Aorta (tissue), 5 donors: ENCODE data around the gene HDAC8. TPM values are rescaled to one million over a fixed set of nuclear protein-coding genes. Genes with fewer than 3 reads are reported as not detected.
"Not testable (repeated sequence)": the region's sequence is repeated elsewhere in the genome, so short reads cannot be mapped to it uniquely, and the experiment has no call there.

Experiments
- ATAC-seq: fragments of 200-7000 bp; cut with Tn5 transposase; one replicate; pipeline ENCODE4 v1.9.1; 2022; ENCODE audit warnings: moderate library complexity; ENCODE audit not compliant: low FRiP score
- DNase-seq, 2 donors: peaks; one replicate each; pipeline ENCODE4 v3.0.0-alpha.2; 2020
- H3K27ac ChIP-seq, 2 donors: one replicate each; pipeline ENCODE4 v1.5.1; 2013; ENCODE audit warnings: low read length in 2 of 2, mild to moderate bottlenecking in 2 of 2, moderate library complexity in 2 of 2, control low read depth in 1 of 2, inconsistent platforms in 1 of 2, low read depth in 1 of 2
- H3K27me3 ChIP-seq, 2 donors: one replicate each; pipeline ENCODE4 v1.6.1; 2013; ENCODE audit warnings: control low read depth in 1 of 2, low read length in 1 of 2, mild to moderate bottlenecking in 1 of 2, moderate library complexity in 1 of 2; ENCODE audit not compliant: insufficient read depth in 2 of 2, control insufficient read depth in 1 of 2
- H3K36me3 ChIP-seq, 2 donors: one replicate each; pipeline ENCODE4 v1.6.1; 2013; ENCODE audit warnings: control low read depth in 1 of 2, low read length in 1 of 2, mild to moderate bottlenecking in 1 of 2; ENCODE audit not compliant: insufficient read depth in 2 of 2, control insufficient read depth in 1 of 2
- H3K4me1 ChIP-seq, 2 donors: one replicate each; pipeline ENCODE4 v1.6.1; 2013; ENCODE audit warnings: low read length in 2 of 2, control low read depth in 1 of 2, mild to moderate bottlenecking in 1 of 2, moderate library complexity in 1 of 2; ENCODE audit not compliant: insufficient read depth in 2 of 2, control insufficient read depth in 1 of 2
- H3K4me3 ChIP-seq, 2 donors: one replicate each; pipeline ENCODE4 v1.5.1; 2013; ENCODE audit warnings: low read length in 2 of 2, control low read depth in 1 of 2, mild to moderate bottlenecking in 1 of 2
- H3K9me3 ChIP-seq: one replicate; pipeline ENCODE4 v1.6.1; 2013; ENCODE audit warnings: mild to moderate bottlenecking, low read length; ENCODE audit not compliant: control insufficient read depth
- WGBS, 2 donors: extraction: QIAGEN DNeasy Blood & Tissue Kit; methylation state at CpG; one replicate each; pipeline ENCODE4 v1.1.7; 2013; 5-methylcytosine and 5-hydroxymethylcytosine counted together
- intact Hi-C, 2 donors: fragments of 100-400 bp; cut with DNase I; formaldehyde crosslinking; loops; one replicate each; pipeline versions ENCODE4 v1.14.2 to v1.15.0; 2022
- polyA plus RNA-seq, 2 donors: library from polyadenylated mRNA; stranded (reverse); fragments of 200-250 nt; gene quantifications; one replicate each; pipeline ENCODE4 v1.2.3, GENCODE V29; 2013
- total RNA-seq, 2 donors: library from RNA; stranded (reverse); fragmentation: NEBNext Ultra II Directional; extraction: Animal tissue kit (Norgen Biotek cat#: 25700); gene quantifications; one replicate each; pipeline ENCODE4 v1.2.1, GENCODE V29; 2021
- donor health status: healthy with polysubstance abuse.
- donor health status: Bipolar disorder and iron deficiency.
- donor health status: DM: no; HTN: no; CAD: no.
- donor health status: DM: no; HTN: no; CAD: no.
- donor health status: DM: yes; HTN: yes; CAD: no.

The HDAC8 gene
- total and polyA plus RNA-seq, 4 donors: 16.8 to 46.4 (median 32.3) TPM

DNA sequence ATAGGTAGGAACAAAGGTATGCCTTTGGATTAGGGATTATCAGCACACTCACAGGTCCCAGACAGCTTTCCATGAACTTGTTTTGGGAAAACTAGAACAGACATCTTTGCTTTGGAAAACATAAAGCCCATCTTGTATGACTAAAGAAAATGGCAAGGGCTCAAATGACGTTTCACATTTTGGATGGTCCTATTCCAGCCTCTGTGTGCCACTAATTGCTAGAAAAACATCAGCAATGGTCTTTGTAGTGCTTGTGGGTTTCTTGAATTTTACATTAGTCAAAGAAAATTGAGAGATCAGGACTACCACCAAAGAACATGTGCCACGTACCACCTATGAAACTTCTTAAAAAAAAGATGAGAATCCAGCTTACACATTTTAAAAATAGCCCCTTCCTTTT, 111.4 kb downstream of the HDAC8 start:
- 39 to 44% methylated on average over 2 of the region's 2 CpGs for WGBS, 2 donors

DNA sequence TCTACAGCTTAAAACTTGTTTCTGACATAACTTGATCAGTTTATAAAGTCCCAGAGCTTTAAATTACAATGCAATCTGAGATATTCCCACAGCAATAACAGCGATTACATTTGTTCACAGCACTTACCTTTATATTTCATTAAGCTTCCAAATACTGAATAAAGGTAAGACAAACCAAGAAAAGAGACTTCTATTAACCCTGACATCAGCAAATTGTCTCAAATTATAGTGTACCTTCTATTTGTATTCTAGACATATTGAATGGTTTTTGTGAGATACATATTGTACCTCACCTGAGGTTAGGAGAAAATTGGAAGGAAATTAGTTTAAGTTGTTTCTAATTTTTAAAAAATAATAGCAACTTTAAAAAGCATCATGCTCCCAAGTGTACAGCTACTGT, 111.9 kb downstream of the HDAC8 start:
- intact Hi-C loops: no loop called here

More for the DNA sequence above, 111.4 kb downstream of the HDAC8 start:
- DNase-seq (no peak), ATAC-seq (no peak)
- intact Hi-C loops: no loop called here
- no peaks in the 10 kb centered on the region for H3K9me3 ChIP-seq
- H3K27ac ChIP-seq: no peak overlapping the region
- no peaks in the 10 kb centered on the region for H3K27me3 ChIP-seq
- peaks cover 0 to 2% of the 10 kb centered on the region in 2 donors for H3K4me1 ChIP-seq
- no peak overlapping the region for H3K4me3 ChIP-seq
- no peaks in the 10 kb centered on the region for H3K36me3 ChIP-seq

DNA sequence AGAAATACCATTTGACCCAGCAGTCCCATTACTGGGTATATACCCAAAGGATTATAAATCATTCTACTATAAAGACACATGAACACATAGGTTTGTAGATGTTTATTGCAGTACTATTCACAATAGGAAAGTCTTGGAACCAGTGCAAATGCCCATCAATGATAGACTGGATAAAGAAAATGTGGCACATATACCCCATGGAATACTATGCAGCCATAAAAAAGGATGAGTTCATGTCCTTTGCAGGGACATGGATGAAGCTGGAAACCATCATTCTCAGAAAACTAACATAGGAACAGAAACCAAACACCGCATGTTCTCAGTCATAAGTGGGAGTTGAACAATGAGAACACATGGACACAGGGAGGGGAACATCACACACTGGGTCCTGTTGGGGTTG, 123.6 kb downstream of the HDAC8 start:
- intact Hi-C loops: not testable (repeated sequence)

More for the DNA sequence above, 111.9 kb downstream of the HDAC8 start:
- ATAC-seq: no peak
- Histone ChIP-seq H3K4me1 (peaks cover 0 to 2% of the 10 kb centered on the region in 2 donors), H3K27me3 (no peaks in the 10 kb centered on the region), H3K9me3 (no peaks in the 10 kb centered on the region), H3K36me3 (no peaks in the 10 kb centered on the region), H3K27ac (no peak overlapping the region), H3K4me3 (no peak overlapping the region)
- no peak for DNase-seq
- WGBS, 2 donors: 89 to 96% methylated on average over 1 of the region's 1 CpG

DNA sequence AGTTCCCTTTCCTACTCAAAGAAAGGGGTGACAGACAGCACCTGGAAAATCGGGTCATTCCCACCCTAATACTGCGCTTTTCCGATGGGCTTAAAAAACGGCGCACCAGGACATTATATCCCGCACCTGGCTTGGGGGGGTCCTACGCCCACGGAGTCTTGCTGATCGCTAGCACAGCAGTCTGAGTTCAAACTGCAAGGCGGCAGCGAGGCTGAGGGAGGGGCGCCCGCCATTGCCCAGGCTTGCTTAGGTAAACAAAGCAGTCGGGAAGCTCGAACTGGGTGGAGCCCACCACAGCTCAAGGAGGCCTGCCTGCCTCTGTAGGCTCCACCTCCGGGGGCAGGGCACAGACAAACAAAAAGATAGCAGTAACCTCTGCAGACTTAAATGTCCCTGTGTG, 131.9 kb downstream of the HDAC8 start:
- H3K4me3 ChIP-seq, H3K36me3 ChIP-seq, ATAC-seq, H3K4me1 ChIP-seq, H3K27ac ChIP-seq, intact Hi-C loops, H3K9me3 ChIP-seq, H3K27me3 ChIP-seq: not testable (repeated sequence)
- WGBS, 2 donors: 86 to 93% methylated on average over 14 to 16 of the region's 16 CpGs
- DNase-seq: peak in 1 of 2 donors; percentile 47

More for the DNA sequence above, 123.6 kb downstream of the HDAC8 start:
- DNase-seq, H3K27me3 ChIP-seq, H3K4me1 ChIP-seq, H3K9me3 ChIP-seq, H3K27ac ChIP-seq, ATAC-seq, H3K36me3 ChIP-seq, H3K4me3 ChIP-seq: not testable (repeated sequence)
- 100% methylated on average over 1 of the region's 1 CpG for WGBS, 2 donors

DNA sequence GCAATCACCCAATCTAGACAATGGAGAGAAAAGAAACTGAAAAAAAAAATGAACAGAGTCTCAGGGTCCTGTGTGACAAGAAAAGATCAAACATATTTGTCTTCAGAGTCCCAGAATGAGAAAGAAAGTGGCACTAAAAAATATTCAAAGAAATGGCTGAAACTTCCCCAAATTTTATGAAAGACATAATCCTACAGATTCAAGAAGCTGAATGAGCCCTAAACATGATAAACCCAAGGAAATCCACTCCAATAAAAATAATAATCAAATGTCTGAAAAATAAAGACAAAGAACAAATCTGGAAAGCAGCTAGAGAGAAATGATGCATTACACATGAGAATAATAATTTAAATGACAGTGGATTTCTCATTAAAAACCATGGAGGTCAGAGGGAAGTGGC, 136.6 kb downstream of the HDAC8 start:
- intact Hi-C loops: no loop called here
- H3K36me3 ChIP-seq: no peaks in the 10 kb centered on the region
- no peak overlapping the region for H3K4me3 ChIP-seq
- ATAC-seq: no peak
- no peaks in the 10 kb centered on the region for H3K4me1 ChIP-seq
- no peak for DNase-seq
- H3K9me3 ChIP-seq: no peaks in the 10 kb centered on the region
- no peaks in the 10 kb centered on the region for H3K27me3 ChIP-seq
- no peak overlapping the region for H3K27ac ChIP-seq

DNA sequence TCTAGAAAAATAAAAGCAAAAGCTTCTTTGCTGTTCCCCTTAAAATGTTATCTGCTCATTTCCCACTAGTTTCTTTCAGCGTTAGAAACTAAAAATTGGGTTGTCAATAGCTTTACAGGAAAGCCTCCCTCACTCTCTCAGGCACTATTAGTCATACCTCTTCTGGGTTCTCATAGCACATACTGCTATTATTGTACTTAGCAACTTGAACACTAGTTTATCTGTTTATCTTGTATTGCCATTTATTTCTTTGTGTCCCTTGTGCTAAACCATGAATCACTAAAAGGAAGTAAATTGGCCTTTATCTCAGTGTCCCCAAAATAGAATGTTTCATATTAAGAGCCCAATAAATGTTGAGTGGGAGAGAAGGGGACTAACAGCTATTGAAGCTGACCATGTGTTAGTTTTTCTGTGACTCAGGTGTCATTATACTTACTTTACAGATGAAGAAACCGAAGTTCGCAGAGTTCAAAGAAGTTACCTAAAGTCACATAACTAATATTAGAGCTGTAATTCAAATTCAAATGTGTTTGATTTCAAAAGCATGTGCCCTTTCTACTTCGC, 142.2 kb downstream of the HDAC8 start:
- 74% methylated on average over 4 of the region's 4 CpGs for WGBS, 2 donors
- no peak for ATAC-seq

DNA sequence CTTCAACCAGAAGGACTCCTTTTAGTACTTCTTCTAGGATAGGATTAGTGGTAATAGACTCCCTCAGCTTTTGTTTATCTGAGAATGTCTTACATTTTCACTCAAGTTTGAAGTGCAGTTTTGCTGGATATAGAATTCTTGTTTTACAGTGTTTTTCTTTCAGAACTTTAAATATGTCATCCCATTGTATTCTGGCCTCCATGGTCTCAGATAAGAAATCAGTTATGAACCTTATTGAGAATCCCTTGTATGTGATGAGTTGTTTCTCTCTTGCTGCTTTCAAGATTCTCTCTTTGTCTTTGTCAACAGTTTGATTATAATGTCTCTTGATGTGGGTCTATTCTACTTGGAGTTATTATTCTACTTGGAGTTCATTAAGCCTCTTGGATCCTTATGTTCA, 150.8 kb downstream of the HDAC8 start:
- no peaks in the 10 kb centered on the region for H3K36me3 ChIP-seq
- H3K4me3 ChIP-seq: no peak overlapping the region
- DNase-seq: no peak
- no peaks in the 10 kb centered on the region for H3K27me3 ChIP-seq
- no peaks in the 10 kb centered on the region for H3K9me3 ChIP-seq
- ATAC-seq: no peak
- H3K4me1 ChIP-seq: no peaks in the 10 kb centered on the region
- intact Hi-C loops: no loop called here
- no peak overlapping the region for H3K27ac ChIP-seq

More for the DNA sequence above, 142.2 kb downstream of the HDAC8 start:
- no peak for DNase-seq
- intact Hi-C loops: no loop called here
- H3K4me1 ChIP-seq: no peaks in the 10 kb centered on the region
- no peak overlapping the region for H3K27ac ChIP-seq
- no peaks in the 10 kb centered on the region for H3K36me3 ChIP-seq
- no peak overlapping the region for H3K4me3 ChIP-seq
- H3K27me3 ChIP-seq: no peaks in the 10 kb centered on the region
- H3K9me3 ChIP-seq: no peaks in the 10 kb centered on the region

DNA sequence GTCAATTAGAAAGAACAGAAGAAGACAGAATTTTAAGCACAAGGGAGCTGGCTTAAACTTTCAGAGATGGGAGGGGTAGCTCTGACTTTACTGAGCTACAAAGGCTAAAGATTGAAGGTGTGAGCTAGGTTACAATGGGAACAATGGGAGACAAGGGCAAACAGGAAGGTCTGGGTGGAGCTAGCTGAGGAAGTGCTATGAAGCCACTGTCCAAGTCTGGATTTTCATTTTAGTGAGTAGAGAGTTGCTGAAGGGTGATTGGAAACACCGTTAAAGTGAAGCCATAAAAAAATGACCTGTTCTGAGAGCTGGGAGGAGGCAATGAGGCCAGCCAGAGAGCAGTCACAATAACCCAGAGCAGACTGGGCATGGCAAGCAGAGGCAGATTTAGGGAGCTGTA, 162.7 kb downstream of the HDAC8 start:
- H3K27me3 ChIP-seq: no peaks in the 10 kb centered on the region
- intact Hi-C loops: no loop called here
- H3K4me1 ChIP-seq: no peaks in the 10 kb centered on the region
- DNase-seq: no peak
- 65 to 88% methylated on average over 1 of the region's 1 CpG for WGBS, 2 donors
- H3K9me3 ChIP-seq: no peaks in the 10 kb centered on the region
- ATAC-seq: no peak
- no peaks in the 10 kb centered on the region for H3K36me3 ChIP-seq
- no peak overlapping the region for H3K27ac ChIP-seq
- no peak overlapping the region for H3K4me3 ChIP-seq

DNA sequence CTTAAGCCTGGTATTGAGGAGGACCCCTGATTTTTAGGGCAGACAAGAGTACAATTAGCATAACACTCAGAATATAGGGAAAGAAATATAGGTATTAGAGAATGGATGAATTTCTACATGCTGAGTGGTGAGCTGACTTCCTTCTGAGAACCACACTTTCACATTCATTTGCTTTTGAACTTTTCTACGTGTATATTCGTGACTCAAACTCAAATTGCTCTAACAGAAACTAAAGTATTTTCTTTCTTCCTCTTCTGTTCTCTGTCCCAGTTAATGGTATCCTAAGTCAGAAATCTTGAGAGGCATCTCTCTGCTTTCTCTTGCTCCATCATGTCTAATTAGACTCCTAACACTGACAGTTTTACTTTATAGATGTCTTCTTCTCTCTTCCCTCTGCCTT, 163.8 kb downstream of the HDAC8 start:
- ATAC-seq: no peak

More for the DNA sequence above, 163.8 kb downstream of the HDAC8 start:
- no peak overlapping the region for H3K4me3 ChIP-seq
- intact Hi-C loops: no loop called here
- 77 to 98% methylated on average over 2 of the region's 2 CpGs for WGBS, 2 donors
- no peaks in the 10 kb centered on the region for H3K9me3 ChIP-seq
- no peaks in the 10 kb centered on the region for H3K36me3 ChIP-seq
- no peaks in the 10 kb centered on the region for H3K4me1 ChIP-seq
- no peaks in the 10 kb centered on the region for H3K27me3 ChIP-seq
- no peak overlapping the region for H3K27ac ChIP-seq
- DNase-seq: no peak
